GM06990 (cell line): Measurements from ENCODE around the gene P2RY4.

ENCODE experiments used
- DNase-seq: peaks from one replicate; pipeline ENCODE4 v3.0.0-alpha.2; 2011; ENCODE audit not compliant: insufficient read length; ENCODE audit errors: extremely low read depth
- H3K27me3 ChIP-seq: replicated peaks from 2 replicates; pipeline ENCODE4 v1.6.0; 2011; ENCODE audit warnings: low read length; ENCODE audit not compliant: control insufficient read depth, insufficient read depth
- H3K36me3 ChIP-seq: 2 replicates; pipeline ENCODE4 v1.5.1; 2011; ENCODE audit warnings: low read length; ENCODE audit not compliant: control insufficient read depth, insufficient read depth
- H3K4me3 ChIP-seq: replicated peaks from 2 replicates; pipeline ENCODE4 v1.5.1; 2011; ENCODE audit warnings: low read depth, mild to moderate bottlenecking, control low read depth, low read length
- CTCF ChIP-seq: IDR thresholded peaks from 2 replicates; pipeline ENCODE4 v1.5.1; 2011; ENCODE audit warnings: low read length, control low read depth, mild to moderate bottlenecking, inconsistent platforms; ENCODE audit not compliant: insufficient read depth, poor library complexity, severe bottlenecking

The P2RY4 gene

GRCh38 chrX:70264784-70265183, 4.8 kb upstream of the P2RY4 start:
- DNase-seq: no peak
- TF ChIP-seq CTCF: no peak
- no peaks in the 10 kb centered on the region for H3K36me3 ChIP-seq
- H3K4me3 ChIP-seq: no peak overlapping the region
- no peaks in the 10 kb centered on the region for H3K27me3 ChIP-seq

GRCh38 chrX:70262952-70263567, 3.1 kb upstream of the P2RY4 start:
- peak; percentile 67 for TF ChIP-seq CTCF
- peak; percentile 21 for DNase-seq
- Histone ChIP-seq H3K27me3 (no peaks in the 10 kb centered on the region), H3K4me3 (no peak overlapping the region), H3K36me3 (no peaks in the 10 kb centered on the region)

DNA sequence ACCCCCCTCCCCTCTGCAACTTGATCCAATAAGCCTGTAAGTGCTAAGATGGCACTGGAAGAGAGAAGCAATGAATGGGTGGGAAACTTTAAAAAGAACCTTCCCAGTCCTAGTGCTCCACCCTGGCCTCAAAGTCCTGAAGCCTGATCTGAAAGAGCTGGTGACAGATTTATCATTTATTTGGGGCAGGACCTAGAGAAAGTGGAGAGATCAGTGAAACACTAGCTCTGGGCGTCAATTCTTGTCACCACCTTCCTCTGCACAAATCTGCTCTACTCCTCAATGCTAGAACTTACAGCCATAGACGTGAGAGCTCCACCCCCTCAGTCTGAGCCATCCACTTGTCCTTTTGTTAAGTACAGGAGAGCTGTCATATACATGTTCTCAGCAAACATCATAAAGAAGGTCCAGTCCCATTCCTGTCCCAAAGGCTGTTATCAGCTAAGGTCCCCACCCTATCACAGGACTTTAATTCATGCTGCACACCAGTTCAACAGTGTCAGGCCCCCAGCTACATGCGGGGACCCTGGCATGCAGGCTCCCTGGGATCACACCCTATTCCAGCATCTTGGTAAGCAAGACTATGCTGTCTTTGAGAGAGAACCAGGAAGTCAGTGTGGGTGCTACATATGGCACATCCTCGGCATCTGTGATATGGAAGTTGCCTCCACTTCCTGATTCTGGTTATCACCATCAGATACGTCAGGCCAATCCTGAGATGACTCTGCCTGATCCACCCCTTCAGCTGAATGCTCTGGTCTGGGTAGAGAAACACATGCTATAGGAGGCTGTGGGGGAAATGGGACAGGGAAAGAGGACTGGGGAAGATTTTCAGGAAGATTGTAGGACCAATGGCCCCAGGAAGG, 2.3 kb downstream of the P2RY4 start:
- no peaks in the 10 kb centered on the region for H3K27me3 ChIP-seq
- H3K4me3 ChIP-seq: no peak overlapping the region
- no peak for DNase-seq
- H3K36me3 ChIP-seq: no peaks in the 10 kb centered on the region
- TF ChIP-seq CTCF: no peak

DNA sequence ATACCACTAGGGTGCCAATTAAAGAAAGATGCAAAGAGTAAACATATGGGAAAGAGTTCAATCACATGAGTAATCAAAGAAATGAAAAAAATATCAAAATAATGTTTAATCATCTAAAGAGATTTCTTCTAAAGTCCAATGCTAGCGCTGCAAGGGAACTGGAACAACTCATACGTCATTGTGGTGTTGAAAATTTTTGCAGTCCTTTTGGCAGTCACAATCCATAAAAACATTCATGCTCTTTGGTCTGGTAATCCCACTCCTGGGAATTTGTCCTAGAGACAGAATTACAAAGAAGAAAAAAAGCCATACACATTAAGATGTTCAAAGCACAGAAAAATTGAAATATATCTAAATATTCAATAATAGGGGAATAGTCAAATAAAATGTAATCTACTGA, 4.6 kb downstream of the P2RY4 start:
- H3K4me3 ChIP-seq: no peak overlapping the region
- DNase-seq: no peak
- no peak for TF ChIP-seq CTCF
- H3K36me3 ChIP-seq: no peaks in the 10 kb centered on the region
- no peaks in the 10 kb centered on the region for H3K27me3 ChIP-seq

DNA sequence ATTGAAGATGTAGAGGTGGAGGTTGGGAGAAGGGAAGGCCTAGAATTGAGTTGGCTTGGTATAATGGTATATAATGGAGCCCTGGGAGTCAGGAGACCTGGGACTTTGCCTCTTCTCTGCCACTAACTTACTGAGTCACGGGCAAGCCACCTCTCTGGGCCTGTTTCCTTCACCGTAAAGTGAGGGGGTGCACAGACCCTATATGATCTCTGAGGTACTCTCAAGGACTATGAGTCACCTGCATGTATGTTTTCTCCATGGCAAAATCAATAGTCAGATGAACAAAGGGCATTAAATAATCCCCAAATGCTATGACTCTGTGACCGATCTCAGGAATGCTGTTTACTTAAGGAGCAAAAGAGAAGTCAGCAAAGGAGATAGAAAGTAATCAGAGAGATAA, 5.1 kb downstream of the P2RY4 start:
- TF ChIP-seq CTCF: no peak
- Histone ChIP-seq H3K27me3 (no peaks in the 10 kb centered on the region), H3K36me3 (no peaks in the 10 kb centered on the region), H3K4me3 (no peak overlapping the region)
- no peak for DNase-seq

GRCh38 chrX:70254063-70254400, 6.0 kb downstream of the P2RY4 start:
- Histone ChIP-seq H3K27me3 (no peaks in the 10 kb centered on the region), H3K4me3 (no peak overlapping the region), H3K36me3 (no peaks in the 10 kb centered on the region)
- no peak for TF ChIP-seq CTCF
- DNase-seq: no peak
